Measurements from ENCODE around the gene SLC16A2.

Gene SLC16A2

GRCh38 chrX:74421740-74422352, 553 bp downstream of the SLC16A2 start:
- no peaks in the 10 kb centered on the region for H3K27me3 ChIP-seq (ENCODE audit: control insufficient read depth, insufficient read depth, low read length)
- peak overlapping the region; percentile 34 for H3K9ac ChIP-seq (ENCODE audit: low read length)
- H3K9me3 ChIP-seq (ENCODE audit: control insufficient read depth, low read length): no peaks in the 10 kb centered on the region

GRCh38 chrX:74422576-74423288, 1.4 kb downstream of the SLC16A2 start:
- Histone ChIP-seq H3K27me3 (ENCODE audit: control insufficient read depth, insufficient read depth, low read length) (no peaks in the 10 kb centered on the region), H3K4me1 (ENCODE audit: control insufficient read depth, insufficient read depth, low read length) (no peaks in the 10 kb centered on the region), H3K4me3 (ENCODE audit: low read length) (no peak overlapping the region), H3K36me3 (ENCODE audit: control insufficient read depth, insufficient read depth, low read length) (no peaks in the 10 kb centered on the region), H3K9ac (ENCODE audit: low read length) (peak overlapping the region; percentile 8), H3K9me3 (ENCODE audit: control insufficient read depth, low read length) (no peaks in the 10 kb centered on the region)

More at GRCh38 chrX:74421740-74422352, 553 bp downstream of the SLC16A2 start:
- H3K4me1 ChIP-seq (ENCODE audit: control insufficient read depth, insufficient read depth, low read length): no peaks in the 10 kb centered on the region
- H3K4me3 ChIP-seq (ENCODE audit: low read length): no peak overlapping the region
- H3K36me3 ChIP-seq (ENCODE audit: control insufficient read depth, insufficient read depth, low read length): no peaks in the 10 kb centered on the region

- Histone ChIP-seq H3K4me3 (ENCODE audit: low read length) (no peak overlapping the region), H3K36me3 (ENCODE audit: control insufficient read depth, insufficient read depth, low read length) (no peaks in the 10 kb centered on the region), H3K4me1 (ENCODE audit: control insufficient read depth, insufficient read depth, low read length) (no peaks in the 10 kb centered on the region), H3K27me3 (ENCODE audit: control insufficient read depth, insufficient read depth, low read length) (no peaks in the 10 kb centered on the region), H3K9ac (ENCODE audit: low read length) (peak overlapping the region; percentile 8), H3K9me3 (ENCODE audit: control insufficient read depth, low read length) (no peaks in the 10 kb centered on the region)
Measured at GRCh38 chrX:74423289-74423998, 2.2 kb downstream of the SLC16A2 start.

GRCh38 chrX:74426071-74426470, 4.8 kb downstream of the SLC16A2 start:
- H3K9ac ChIP-seq (ENCODE audit: low read length): no peak overlapping the region
- no peaks in the 10 kb centered on the region for H3K4me1 ChIP-seq (ENCODE audit: control insufficient read depth, insufficient read depth, low read length)
- H3K27me3 ChIP-seq (ENCODE audit: control insufficient read depth, insufficient read depth, low read length): no peaks in the 10 kb centered on the region
- no peak overlapping the region for H3K4me3 ChIP-seq (ENCODE audit: low read length)
- H3K36me3 ChIP-seq (ENCODE audit: control insufficient read depth, insufficient read depth, low read length): no peaks in the 10 kb centered on the region
- H3K9me3 ChIP-seq (ENCODE audit: control insufficient read depth, low read length): no peaks in the 10 kb centered on the region

GRCh38 chrX:74426615-74427014, 5.3 kb downstream of the SLC16A2 start:
- Histone ChIP-seq H3K36me3 (ENCODE audit: control insufficient read depth, insufficient read depth, low read length) (no peaks in the 10 kb centered on the region), H3K4me3 (ENCODE audit: low read length) (no peak overlapping the region)

GRCh38 chrX:74431797-74432196, 10.5 kb downstream of the SLC16A2 start:
- no peaks in the 10 kb centered on the region for H3K4me1 ChIP-seq (ENCODE audit: control insufficient read depth, insufficient read depth, low read length)
- no peaks in the 10 kb centered on the region for H3K36me3 ChIP-seq (ENCODE audit: control insufficient read depth, insufficient read depth, low read length)
- H3K9ac ChIP-seq (ENCODE audit: low read length): no peak overlapping the region
- no peaks in the 10 kb centered on the region for H3K27me3 ChIP-seq (ENCODE audit: control insufficient read depth, insufficient read depth, low read length)
- H3K4me3 ChIP-seq (ENCODE audit: low read length): no peak overlapping the region
- no peaks in the 10 kb centered on the region for H3K9me3 ChIP-seq (ENCODE audit: control insufficient read depth, low read length)

More at GRCh38 chrX:74426615-74427014, 5.3 kb downstream of the SLC16A2 start:
- no peaks in the 10 kb centered on the region for H3K4me1 ChIP-seq (ENCODE audit: control insufficient read depth, insufficient read depth, low read length)
- H3K9me3 ChIP-seq (ENCODE audit: control insufficient read depth, low read length): no peaks in the 10 kb centered on the region
- no peaks in the 10 kb centered on the region for H3K27me3 ChIP-seq (ENCODE audit: control insufficient read depth, insufficient read depth, low read length)
- H3K9ac ChIP-seq (ENCODE audit: low read length): no peak overlapping the region

GRCh38 chrX:74434336-74434735, 13.0 kb downstream of the SLC16A2 start:
- H3K4me3 ChIP-seq (ENCODE audit: low read length): no peak overlapping the region
- no peaks in the 10 kb centered on the region for H3K36me3 ChIP-seq (ENCODE audit: control insufficient read depth, insufficient read depth, low read length)
- no peak overlapping the region for H3K9ac ChIP-seq (ENCODE audit: low read length)
- H3K9me3 ChIP-seq (ENCODE audit: control insufficient read depth, low read length): no peaks in the 10 kb centered on the region
- no peaks in the 10 kb centered on the region for H3K27me3 ChIP-seq (ENCODE audit: control insufficient read depth, insufficient read depth, low read length)
- no peaks in the 10 kb centered on the region for H3K4me1 ChIP-seq (ENCODE audit: control insufficient read depth, insufficient read depth, low read length)

GRCh38 chrX:74437530-74437929, 16.2 kb downstream of the SLC16A2 start:
- Histone ChIP-seq H3K27me3 (ENCODE audit: control insufficient read depth, insufficient read depth, low read length) (no peaks in the 10 kb centered on the region), H3K9ac (ENCODE audit: low read length) (no peak overlapping the region), H3K4me1 (ENCODE audit: control insufficient read depth, insufficient read depth, low read length) (no peaks in the 10 kb centered on the region), H3K4me3 (ENCODE audit: low read length) (no peak overlapping the region), H3K9me3 (ENCODE audit: control insufficient read depth, low read length) (no peaks in the 10 kb centered on the region), H3K36me3 (ENCODE audit: control insufficient read depth, insufficient read depth, low read length) (no peaks in the 10 kb centered on the region)

GRCh38 chrX:74438764-74439163, 17.5 kb downstream of the SLC16A2 start:
- no peaks in the 10 kb centered on the region for H3K27me3 ChIP-seq (ENCODE audit: control insufficient read depth, insufficient read depth, low read length)
- H3K9me3 ChIP-seq (ENCODE audit: control insufficient read depth, low read length): no peaks in the 10 kb centered on the region
- no peak overlapping the region for H3K9ac ChIP-seq (ENCODE audit: low read length)
- no peak overlapping the region for H3K4me3 ChIP-seq (ENCODE audit: low read length)
- H3K36me3 ChIP-seq (ENCODE audit: control insufficient read depth, insufficient read depth, low read length): no peaks in the 10 kb centered on the region
- H3K4me1 ChIP-seq (ENCODE audit: control insufficient read depth, insufficient read depth, low read length): no peaks in the 10 kb centered on the region

- Histone ChIP-seq H3K9me3 (ENCODE audit: control insufficient read depth, low read length) (no peaks in the 10 kb centered on the region), H3K4me1 (ENCODE audit: control insufficient read depth, insufficient read depth, low read length) (no peaks in the 10 kb centered on the region)
Measured at GRCh38 chrX:74445099-74445498, 23.8 kb downstream of the SLC16A2 start.

GRCh38 chrX:74446876-74447275, 25.6 kb downstream of the SLC16A2 start:
- H3K4me1 ChIP-seq (ENCODE audit: control insufficient read depth, insufficient read depth, low read length): no peaks in the 10 kb centered on the region
- no peaks in the 10 kb centered on the region for H3K36me3 ChIP-seq (ENCODE audit: control insufficient read depth, insufficient read depth, low read length)
- H3K27me3 ChIP-seq (ENCODE audit: control insufficient read depth, insufficient read depth, low read length): no peaks in the 10 kb centered on the region
- H3K9ac ChIP-seq (ENCODE audit: low read length): no peak overlapping the region
- H3K9me3 ChIP-seq (ENCODE audit: control insufficient read depth, low read length): no peaks in the 10 kb centered on the region
- no peak overlapping the region for H3K4me3 ChIP-seq (ENCODE audit: low read length)

More at GRCh38 chrX:74445099-74445498, 23.8 kb downstream of the SLC16A2 start:
- H3K27me3 ChIP-seq (ENCODE audit: control insufficient read depth, insufficient read depth, low read length): no peaks in the 10 kb centered on the region
- H3K36me3 ChIP-seq (ENCODE audit: control insufficient read depth, insufficient read depth, low read length): no peaks in the 10 kb centered on the region
- H3K9ac ChIP-seq (ENCODE audit: low read length): no peak overlapping the region
- H3K4me3 ChIP-seq (ENCODE audit: low read length): no peak overlapping the region

- H3K4me3 ChIP-seq (ENCODE audit: low read length): no peak overlapping the region
- H3K27me3 ChIP-seq (ENCODE audit: control insufficient read depth, insufficient read depth, low read length): no peaks in the 10 kb centered on the region
- H3K9ac ChIP-seq (ENCODE audit: low read length): no peak overlapping the region
- H3K36me3 ChIP-seq (ENCODE audit: control insufficient read depth, insufficient read depth, low read length): no peaks in the 10 kb centered on the region
- H3K9me3 ChIP-seq (ENCODE audit: control insufficient read depth, low read length): no peaks in the 10 kb centered on the region
- H3K4me1 ChIP-seq (ENCODE audit: control insufficient read depth, insufficient read depth, low read length): no peaks in the 10 kb centered on the region
Measured at GRCh38 chrX:74448669-74449068, 27.4 kb downstream of the SLC16A2 start.

Measured in mucosa of stomach (tissue), 1 donor.